ENCODE data around the gene GRM5.

GRM5 gene

DNA sequence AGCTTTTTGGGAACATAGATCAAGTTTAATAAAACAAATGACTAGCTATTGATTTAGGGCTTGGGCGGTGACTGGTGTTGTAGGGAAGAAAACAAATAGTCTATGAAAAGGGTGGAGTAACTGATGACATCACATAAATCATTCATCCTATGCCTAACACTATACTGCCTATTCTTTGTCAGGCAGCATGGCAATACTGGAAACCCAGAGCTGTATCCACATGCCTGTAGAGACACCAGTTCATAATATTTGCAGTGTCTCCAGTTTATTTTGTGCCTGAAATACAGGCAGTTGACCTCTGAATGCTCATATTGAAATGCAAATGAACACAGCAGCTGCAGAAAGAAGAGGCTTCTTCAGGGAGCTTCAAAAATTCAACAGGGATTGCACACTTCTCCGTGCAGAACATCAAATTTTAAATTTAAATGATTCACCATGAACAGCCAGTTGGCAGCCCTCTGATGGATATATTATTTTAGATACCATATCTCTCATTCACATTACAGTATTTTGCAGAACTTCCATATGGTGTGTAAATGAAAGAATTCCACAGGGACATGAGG is 445.1 kb downstream of the GRM5 start:
- no peak for DNase-seq (ENCODE audit: extremely low read depth in 1 of 2, low read depth in 1 of 2)

GRCh38 chr11:88619656-88620385 is 446.0 kb downstream of the GRM5 start:
- DNase-seq (ENCODE audit: extremely low read depth in 1 of 2, low read depth in 1 of 2): no peak

- no peak for DNase-seq (ENCODE audit: extremely low read depth in 1 of 2, low read depth in 1 of 2)
These were observed 446.7 kb downstream of the GRM5 start for GRCh38 chr11:88619071-88619425.

DNA sequence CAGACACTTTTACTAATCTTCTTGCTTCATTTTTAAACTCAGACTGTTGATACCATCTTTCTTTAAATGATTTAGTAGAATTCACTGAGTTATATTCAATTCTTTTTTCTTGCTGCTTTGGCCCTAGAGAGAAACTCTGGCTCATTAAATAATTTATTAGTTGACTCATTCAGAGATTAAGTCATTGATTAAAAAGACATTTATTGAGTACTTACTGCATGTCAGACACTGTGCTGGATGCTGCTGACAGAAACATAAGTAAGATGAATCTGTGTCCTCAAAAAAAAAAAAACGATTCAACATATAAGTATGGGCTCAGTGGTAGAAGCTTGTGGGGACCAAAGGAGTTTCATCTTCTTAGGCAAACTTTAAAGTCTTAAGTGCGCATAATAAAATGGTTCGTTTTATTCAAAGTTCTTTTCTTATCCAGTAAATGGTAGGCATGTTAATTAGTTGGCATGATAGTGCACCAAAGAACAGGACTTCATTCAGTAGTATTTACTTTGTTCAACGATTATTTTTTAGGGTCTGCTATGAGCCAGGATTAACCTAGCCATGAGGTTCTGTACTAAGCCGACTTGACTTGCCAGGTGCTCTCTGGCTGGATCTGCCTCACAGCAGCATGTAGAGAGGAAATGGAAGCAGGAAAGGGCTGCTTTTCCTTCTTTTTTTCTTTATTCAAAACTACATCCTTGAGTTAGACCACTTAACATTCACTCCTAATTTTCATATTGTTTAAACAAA is 447.3 kb downstream of the GRM5 start:
- DNase-seq (ENCODE audit: extremely low read depth in 1 of 2, low read depth in 1 of 2): no peak

GRCh38 chr11:88617226-88617625 is 448.6 kb downstream of the GRM5 start:
- DNase-seq (ENCODE audit: extremely low read depth in 1 of 2, low read depth in 1 of 2): no peak

DNA sequence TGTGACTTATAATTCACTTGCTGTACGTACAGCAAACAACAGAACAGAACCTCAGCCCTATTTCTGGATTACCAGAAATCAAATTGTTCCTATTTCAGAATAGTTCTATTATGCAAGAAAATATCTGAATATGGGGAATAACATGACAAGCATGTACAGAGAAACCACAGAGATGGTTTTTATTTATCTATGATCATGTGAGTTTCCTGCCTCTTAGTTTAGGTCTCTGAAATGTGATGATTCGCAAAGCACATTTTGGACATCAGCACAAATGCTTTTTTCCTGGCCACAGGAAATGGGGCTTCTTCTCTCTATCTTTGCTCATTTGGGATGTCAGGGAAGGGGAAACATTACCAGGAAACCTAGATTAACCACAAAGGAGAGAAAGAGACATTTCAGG is 461.5 kb downstream of the GRM5 start:
- DNase-seq (ENCODE audit: extremely low read depth in 1 of 2, low read depth in 1 of 2): no peak

DNA sequence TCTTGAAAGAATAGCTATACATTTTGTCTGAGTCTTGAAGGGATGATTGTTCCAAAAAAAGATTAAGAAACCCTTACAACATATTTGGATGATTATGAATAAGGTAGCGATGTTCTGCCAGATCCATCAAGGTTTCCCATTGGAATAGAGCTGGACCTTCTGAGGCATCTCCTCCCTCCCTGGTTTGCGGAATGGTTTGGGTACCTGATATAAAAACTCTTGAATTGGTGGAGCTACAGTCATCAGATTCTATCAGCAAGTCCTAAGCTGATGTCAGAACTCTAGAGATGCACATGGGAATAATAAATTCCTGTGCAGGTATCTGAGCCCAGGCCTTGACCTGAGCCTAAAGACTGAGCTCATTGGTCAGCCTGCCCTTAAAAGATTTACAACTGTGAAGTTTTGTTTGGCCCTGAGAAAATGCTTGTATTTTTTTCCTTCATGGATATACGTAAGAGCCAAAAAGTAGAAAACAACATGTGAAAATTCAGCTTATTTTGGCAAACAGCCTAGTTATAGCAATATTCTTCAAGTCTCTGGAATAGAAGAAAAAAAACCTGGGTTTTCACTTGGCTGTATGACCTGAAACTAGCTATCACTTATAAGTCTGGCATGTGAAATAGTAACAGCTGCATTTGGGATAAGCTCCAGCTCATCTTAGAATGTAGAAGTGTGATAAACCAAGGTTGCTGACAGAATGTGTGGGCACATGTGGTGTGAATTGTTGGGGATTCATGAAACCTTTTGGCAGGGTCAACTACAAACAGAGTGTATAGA is 462.5 kb downstream of the GRM5 start:
- no peak for DNase-seq (ENCODE audit: extremely low read depth in 1 of 2, low read depth in 1 of 2)

- DNase-seq (ENCODE audit: extremely low read depth in 1 of 2, low read depth in 1 of 2): no peak
These were observed 468.4 kb downstream of the GRM5 start for GRCh38 chr11:88597387-88597786.

- DNase-seq (ENCODE audit: extremely low read depth in 1 of 2, low read depth in 1 of 2): no peak
These were observed 469.0 kb downstream of the GRM5 start for GRCh38 chr11:88596786-88597185.

- no peak for DNase-seq (ENCODE audit: extremely low read depth in 1 of 2, low read depth in 1 of 2)
These were observed 471.4 kb downstream of the GRM5 start for GRCh38 chr11:88594274-88594950.

GRCh38 chr11:88590361-88590760 is 475.4 kb downstream of the GRM5 start:
- no peak for DNase-seq (ENCODE audit: extremely low read depth in 1 of 2, low read depth in 1 of 2)

- no peak for DNase-seq (ENCODE audit: extremely low read depth in 1 of 2, low read depth in 1 of 2)
These were observed 482.5 kb downstream of the GRM5 start for GRCh38 chr11:88583251-88583650.

DNA sequence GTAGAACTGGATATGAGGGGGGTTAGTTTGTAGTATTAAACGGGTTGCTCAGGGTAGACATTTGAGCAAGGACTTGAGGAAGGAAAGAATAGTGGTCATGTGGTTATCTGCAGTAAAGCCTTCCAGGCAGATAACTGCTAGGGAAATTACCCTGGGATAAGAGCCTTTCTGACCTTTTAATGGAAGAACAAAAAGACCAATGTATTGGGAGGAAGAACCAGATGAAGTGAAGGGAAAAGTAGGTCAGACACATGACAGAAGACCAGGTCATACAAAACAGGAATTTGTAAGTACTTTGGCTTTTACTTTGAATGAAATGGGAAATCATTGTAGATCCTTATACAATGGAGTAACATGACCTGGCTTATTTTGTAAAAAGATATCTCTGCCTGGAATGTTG is 486.3 kb downstream of the GRM5 start:
- no peak for DNase-seq (ENCODE audit: extremely low read depth in 1 of 2, low read depth in 1 of 2)

GRCh38 chr11:88576741-88577140 is 489.0 kb downstream of the GRM5 start:
- no peak for DNase-seq (ENCODE audit: extremely low read depth in 1 of 2, low read depth in 1 of 2)

- DNase-seq (ENCODE audit: extremely low read depth in 1 of 2, low read depth in 1 of 2): no peak
These were observed 489.9 kb downstream of the GRM5 start for GRCh38 chr11:88575916-88576315.

DNA sequence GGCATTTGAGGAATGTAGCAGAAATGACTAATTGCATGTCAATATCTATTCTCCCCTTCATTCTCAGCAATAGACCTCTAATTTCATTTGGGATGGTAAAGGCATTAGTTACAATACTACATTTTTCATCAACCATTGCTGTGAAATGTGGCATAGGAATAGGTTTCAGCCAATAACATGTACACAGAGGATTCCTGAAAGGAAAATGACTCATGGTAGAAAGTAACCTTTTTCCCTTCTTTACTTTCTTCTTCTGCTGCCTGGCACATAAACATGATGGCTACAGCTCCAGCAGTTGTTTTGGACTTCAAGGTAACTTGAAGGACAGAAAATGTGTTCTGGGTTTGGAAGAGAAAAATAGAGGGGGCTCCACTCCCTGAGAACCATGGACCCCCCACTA is 496.4 kb downstream of the GRM5 start:
- no peak for DNase-seq (ENCODE audit: extremely low read depth in 1 of 2, low read depth in 1 of 2)

DNA sequence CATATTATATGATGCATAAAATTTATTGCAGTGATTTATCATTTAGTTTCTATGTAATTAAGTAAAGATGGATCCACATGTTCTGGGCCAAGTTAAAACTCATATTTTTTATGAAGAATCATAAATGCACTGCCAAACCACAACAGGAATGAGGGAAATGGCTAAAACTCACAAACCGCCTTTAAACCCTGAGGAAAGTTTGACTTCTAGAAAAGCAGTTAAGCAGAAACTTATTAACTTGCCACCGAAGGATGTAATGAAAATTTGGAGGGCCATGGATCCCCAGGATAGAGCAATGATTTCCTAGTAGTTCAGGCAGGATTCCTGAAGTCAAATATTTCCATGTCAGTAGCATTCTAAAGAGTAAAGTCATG is 510.0 kb downstream of the GRM5 start:
- DNase-seq (ENCODE audit: extremely low read depth in 1 of 2, low read depth in 1 of 2): no peak

DNA sequence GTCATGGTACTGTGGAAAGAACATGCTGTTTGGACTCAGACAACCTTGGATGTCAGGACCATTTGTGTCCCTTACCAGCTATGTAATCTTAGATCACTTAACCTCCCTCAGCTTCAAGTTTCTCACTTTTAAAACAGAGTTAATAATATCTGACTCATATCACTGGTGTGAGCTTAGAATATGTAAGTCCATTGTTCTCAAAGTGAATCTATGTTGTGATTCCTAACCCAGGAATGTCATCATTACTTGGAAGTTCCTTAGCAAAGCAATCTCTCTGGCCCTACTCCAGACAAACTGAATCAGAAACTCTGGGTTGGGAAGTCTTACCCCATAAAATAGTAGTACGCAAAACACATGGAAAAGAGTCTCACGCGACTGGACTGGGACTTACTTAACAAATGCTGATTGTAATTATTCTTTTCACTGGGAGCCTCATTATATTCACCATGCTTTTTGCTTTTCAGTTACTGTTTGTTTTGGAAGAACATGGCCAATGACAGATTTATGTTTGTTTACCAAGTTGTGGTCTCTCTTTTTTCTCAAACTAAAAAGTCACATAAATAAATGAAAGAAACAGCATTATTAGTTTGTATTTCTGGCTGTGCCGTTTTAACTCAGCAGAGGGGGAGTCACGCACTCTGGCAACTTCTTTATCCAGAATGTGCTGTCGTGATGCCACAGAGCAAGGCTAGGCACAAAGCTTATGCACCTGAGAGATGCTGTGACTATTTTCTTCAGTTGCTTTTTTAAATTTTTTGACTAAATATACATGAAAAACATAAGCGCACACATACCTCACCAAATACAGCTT is 510.6 kb downstream of the GRM5 start:
- DNase-seq (ENCODE audit: extremely low read depth in 1 of 2, low read depth in 1 of 2): no peak

DNA sequence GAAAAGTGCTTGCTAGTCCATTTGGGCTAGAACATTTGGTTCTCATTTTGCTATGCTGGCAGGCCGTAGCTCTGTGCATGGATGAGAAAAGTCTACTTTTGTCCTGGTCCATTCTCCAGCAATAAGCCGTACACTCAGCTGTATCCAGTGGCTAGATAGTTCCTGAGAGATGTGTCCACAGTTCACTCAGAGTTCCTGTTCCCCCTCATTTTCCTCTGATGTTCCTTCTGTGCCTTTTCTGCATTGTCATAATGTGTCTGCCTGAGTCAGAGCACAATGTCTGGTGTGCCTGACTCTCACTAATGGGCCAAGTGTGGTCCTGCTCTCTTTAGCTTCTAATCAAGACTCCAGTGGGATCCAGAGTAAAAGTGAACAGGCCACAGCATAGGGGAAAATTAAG is 512.6 kb downstream of the GRM5 start:
- DNase-seq (ENCODE audit: extremely low read depth in 1 of 2, low read depth in 1 of 2): no peak

- peak in 1 of 2 donors; percentile 44 for DNase-seq (ENCODE audit: extremely low read depth in 1 of 2, low read depth in 1 of 2)
These were observed 513.3 kb downstream of the GRM5 start for GRCh38 chr11:88552379-88553062.
